Neural crest cell (in vitro differentiated cells): ENCODE data around the gene OSBPL8. TPM values are rescaled to one million over a fixed set of nuclear protein-coding genes. Genes with fewer than 3 reads are reported as not detected.

Source experiments
- DNase-seq: peaks from one replicate; pipeline ENCODE4 v3.0.0; 2021; ENCODE audit warnings: low read depth, mixed read lengths, low spot score
- H3K27ac Mint-ChIP-seq: one replicate; pipeline ENCODE4 v1.8.0; 2021; ENCODE audit warnings: mild to moderate bottlenecking, mixed read lengths; ENCODE audit not compliant: unreplicated experiment
- H3K27me3 Mint-ChIP-seq: 2 replicates; pipeline ENCODE4 v1.8.0; 2021; ENCODE audit warnings: low read depth, mild to moderate bottlenecking, mixed read lengths
- H3K36me3 Mint-ChIP-seq: 2 replicates; pipeline ENCODE4 v1.8.0; 2021; ENCODE audit warnings: low read depth, mild to moderate bottlenecking, mixed read lengths
- H3K4me1 Mint-ChIP-seq: 2 replicates; pipeline ENCODE4 v1.8.0; 2021; ENCODE audit warnings: mixed read lengths
- H3K4me3 Mint-ChIP-seq: one replicate; pipeline ENCODE4 v1.8.0; 2021; ENCODE audit warnings: mild to moderate bottlenecking, mixed read lengths
- H3K9me3 Mint-ChIP-seq: 2 replicates; pipeline ENCODE4 v1.8.0; 2021; ENCODE audit warnings: mixed read lengths
- CTCF ChIP-seq: fragments of 200-600 bp; sonication (generic); conservative IDR thresholded peaks from 2 replicates; pipeline ENCODE4 v1.5.0; 2021; ENCODE audit warnings: antibody characterized with exemption, mild to moderate bottlenecking
- total RNA-seq: library from RNA; stranded (reverse); gene quantifications from 2 replicates; pipeline ENCODE4 v1.2.1, GENCODE V29; 2021

OSBPL8 gene
- total RNA-seq, 1 donor from 2014 or later = 75.8 TPM

- no peak for DNase-seq
- TF ChIP-seq CTCF = no peak
- Mint-ChIP-seq H3K4me1 (peaks cover 10% of the 10 kb centered on the region), H3K27me3 (no peaks in the 10 kb centered on the region), H3K9me3 (no peaks in the 10 kb centered on the region), H3K4me3 (no peak overlapping the region), H3K27ac (no peak overlapping the region), H3K36me3 (no peaks in the 10 kb centered on the region)
Observed at GRCh38 chr12:76307083-76307482, 252.5 kb downstream of the OSBPL8 start.

DNA sequence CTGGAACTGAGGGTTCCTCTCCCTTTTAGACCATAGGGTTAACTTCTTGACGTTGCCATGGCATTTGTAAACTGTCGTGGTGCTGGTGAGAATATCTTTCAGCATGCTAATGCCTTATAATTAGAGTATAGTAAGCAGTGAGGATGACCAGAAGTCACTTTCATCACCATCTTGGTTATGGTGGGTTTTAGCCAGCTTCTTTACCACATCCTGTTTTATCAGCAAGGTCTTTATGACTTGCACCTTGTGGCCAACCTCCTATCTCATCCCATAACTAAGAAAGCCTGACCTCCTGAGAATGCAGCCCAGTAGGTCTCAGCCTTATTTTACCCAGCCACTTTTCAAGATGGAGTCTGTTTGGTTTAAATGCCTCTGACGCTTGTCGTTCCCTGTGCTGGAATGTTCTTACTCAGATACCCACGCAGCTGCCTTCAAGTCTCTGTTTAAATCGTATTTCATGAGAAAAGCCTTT lies 255.5 kb downstream of the OSBPL8 start:
- DNase-seq = no peak
- no peaks in the 10 kb centered on the region for H3K9me3 Mint-ChIP-seq
- TF ChIP-seq CTCF = no peak
- no peak overlapping the region for H3K4me3 Mint-ChIP-seq
- no peaks in the 10 kb centered on the region for H3K27me3 Mint-ChIP-seq
- peaks cover 6% of the 10 kb centered on the region for H3K4me1 Mint-ChIP-seq
- no peaks in the 10 kb centered on the region for H3K36me3 Mint-ChIP-seq
- no peak overlapping the region for H3K27ac Mint-ChIP-seq

DNA sequence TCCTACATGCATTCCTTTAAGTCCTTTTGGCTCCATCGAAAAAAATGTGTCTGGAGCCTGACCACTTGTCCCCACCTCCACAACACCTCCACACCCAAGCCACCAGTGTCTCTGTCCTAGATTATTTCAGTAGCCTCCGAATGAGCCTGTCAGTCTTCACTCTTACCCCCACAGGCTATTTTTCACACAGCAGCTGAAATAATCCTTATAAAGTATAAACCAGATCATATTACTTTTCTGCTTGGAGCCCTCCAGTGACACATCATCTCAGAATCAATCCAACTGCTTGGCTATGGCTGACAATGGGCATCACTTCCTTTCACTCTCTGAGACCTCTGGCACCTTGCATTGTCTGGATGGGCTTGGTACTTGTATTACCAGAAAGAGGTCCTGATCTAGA lies 256.2 kb downstream of the OSBPL8 start:
- H3K36me3 Mint-ChIP-seq = no peaks in the 10 kb centered on the region

More for the DNA sequence above, 256.2 kb downstream of the OSBPL8 start:
- Mint-ChIP-seq H3K27me3 (no peaks in the 10 kb centered on the region), H3K4me3 (no peak overlapping the region), H3K4me1 (peaks cover 6% of the 10 kb centered on the region), H3K9me3 (no peaks in the 10 kb centered on the region), H3K27ac (no peak overlapping the region)
- no peak for DNase-seq
- TF ChIP-seq CTCF = no peak

Other genes starting within 250 kb of the OSBPL8 start
- gene BBS10, start 211.4 kb downstream of the OSBPL8 start, total RNA-seq = 11.4 and 11.6 TPM in 2 replicates
- 52.9 and 58.8 TPM in 2 replicates for gene ZDHHC17, start 204.3 kb upstream of the OSBPL8 start, total RNA-seq